Stimulated activated CD4-positive, alpha-beta T cell treated with anti-CD3 and anti-CD28 coated beads, Interleukin-1b, Interleukin-23, amount 100 ng/mL, for 1 hour (primary cell): ENCODE results near the gene TET1.
"Not testable (repeated sequence)": the region's sequence is repeated elsewhere in the genome, so short reads cannot be mapped to it uniquely, and the experiment has no call there.

ENCODE experiments used
- DNase-seq, 2 donors: peaks; one replicate each; pipeline ENCODE4 v3.0.0-alpha.2; 2020; ENCODE audit warnings: low read depth in 2 of 2

The TET1 gene

DNA sequence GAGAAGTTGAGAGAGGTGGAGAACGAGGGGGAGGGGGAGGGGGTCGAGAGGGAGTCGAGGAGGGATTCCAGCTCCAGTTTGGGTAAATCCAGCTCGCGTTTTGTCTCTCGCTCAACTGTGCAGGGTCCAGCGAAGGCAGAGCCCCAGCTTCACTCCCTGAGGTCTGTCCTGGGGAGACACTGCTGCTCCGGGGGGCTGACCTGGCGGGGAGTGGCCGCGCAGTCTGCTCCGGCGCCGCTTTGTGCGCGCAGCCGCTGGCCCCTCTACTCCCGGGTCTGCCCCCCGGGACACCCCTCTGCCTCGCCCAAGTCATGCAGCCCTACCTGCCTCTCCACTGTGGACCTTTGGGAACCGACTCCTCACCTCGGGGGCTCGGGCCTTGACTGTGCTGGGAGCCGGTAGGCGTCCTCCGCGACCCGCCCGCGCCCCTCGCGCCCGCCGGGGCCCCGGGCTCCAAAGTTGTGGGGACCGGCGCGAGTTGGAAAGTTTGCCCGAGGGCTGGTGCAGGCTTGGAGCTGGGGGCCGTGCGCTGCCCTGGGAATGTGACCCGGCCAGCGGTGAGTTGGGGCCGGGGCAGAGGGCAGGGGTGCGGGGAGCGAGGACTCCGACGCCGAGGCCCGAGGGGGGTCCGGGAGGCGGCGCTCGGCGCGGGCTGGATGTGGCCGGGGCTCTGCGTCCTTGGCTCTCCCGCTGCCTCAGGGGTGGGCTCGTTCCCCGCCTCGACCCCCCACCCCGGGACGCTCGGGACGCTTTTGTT is at the start of gene TET1:
TET1 (plus strand) TSS at position 152 of the 757 bp plus-strand sequence. CDS start 12,002 bp downstream, outside the sequence.
- no peak for DNase-seq

DNA sequence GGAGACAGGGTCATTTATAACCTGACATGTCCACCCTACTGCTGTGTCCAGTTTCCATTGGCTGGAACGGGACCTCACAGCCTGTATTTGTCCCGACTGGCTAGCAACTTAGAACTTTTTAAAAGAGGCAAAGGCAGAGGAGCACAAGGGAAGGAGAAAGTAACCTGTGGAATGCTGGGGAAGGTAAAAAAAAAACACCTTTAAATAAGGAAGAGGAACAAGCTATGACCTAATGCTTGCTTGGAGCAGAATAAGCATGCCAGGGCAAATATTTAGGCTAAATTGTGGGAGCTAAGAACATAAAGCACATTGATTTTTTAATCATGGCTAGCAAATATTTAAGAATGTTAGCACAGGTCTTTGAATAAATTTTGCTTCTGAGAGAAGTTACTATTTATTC is 43.9 kb upstream of the TET1 start:
- DNase-seq = not testable (repeated sequence)

DNA sequence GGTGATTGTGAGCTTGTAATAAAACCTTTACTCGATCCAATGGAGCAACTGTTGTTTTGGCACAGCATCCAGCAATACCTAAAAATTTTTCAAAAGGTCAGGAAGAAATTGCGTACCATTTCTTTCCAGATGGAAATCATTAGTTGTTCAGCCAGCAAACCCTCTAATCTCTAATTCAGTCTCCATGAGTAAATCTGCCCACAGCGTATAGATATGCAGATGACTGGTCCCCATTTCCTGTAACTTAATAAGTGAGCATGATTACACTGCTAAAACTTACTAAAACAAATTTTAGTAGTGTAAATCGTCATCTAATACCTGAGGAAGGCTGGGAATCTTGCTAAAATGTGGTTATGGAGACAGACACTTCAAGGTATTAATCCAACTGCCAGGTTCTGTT is 43.4 kb upstream of the TET1 start:
- DNase-seq = no peak

DNA sequence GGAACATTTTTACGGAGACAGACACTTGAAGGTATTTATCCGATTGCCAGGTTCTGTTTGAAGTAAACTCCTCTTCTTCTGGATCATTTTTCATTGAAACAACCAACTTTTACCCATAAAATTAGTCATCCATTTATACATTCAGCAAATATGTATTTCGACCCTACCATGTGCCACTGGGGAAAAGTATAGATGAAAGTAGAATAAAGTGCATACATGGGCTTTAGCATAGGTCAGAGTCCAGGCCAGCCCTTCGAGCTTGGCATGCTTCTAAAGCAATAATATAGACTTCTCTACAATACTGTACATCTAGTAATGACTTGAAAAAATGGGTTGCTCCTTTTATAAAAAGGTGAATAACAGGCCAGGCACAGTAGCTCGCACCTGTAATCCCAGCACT is 42.9 kb upstream of the TET1 start:
- no peak for DNase-seq

DNA sequence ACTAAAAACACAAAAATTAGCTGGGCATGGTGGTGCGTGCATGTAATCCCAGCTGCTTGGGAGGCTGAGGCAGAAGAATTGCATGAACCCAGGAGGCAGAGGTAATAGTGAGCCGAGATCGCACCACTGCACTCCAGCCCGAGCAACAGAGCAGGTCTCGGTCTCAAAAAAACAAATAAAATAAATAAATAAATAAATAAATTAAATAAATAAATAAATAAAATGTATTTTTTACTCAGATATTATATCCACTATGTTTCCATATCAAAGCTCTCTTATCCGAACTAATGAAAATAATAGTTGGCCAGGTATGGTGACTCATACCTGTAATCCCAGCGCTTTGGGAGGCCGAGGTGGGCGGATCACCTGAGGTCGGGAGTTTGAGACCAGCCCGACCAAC is 41.5 kb upstream of the TET1 start:
- DNase-seq = not testable (repeated sequence)

DNA sequence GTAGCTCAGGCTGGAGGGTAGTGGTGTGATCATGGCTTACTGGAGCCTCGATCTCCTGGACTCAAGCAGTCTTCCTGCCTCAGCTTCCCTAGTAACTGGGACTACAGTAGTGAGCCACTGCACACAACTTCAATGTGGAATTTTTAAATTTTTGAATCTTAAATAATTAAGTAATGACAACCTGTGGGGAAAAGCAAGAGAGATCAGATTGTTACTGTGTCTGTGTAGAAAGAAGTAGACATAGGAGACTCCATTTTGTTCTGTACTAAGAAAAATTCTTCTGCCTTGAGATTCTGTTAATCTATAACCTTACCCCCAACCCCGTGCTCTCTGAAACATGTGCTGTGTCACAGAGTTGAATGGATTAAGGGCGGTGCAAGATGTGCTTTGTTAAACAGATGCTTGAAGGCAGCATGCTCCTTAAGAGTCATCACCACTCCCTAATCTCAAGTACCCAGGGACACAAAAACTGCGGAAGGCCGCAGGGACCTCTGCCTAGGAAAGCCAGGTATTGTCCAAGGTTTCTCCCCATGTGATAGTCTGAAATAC is 34.6 kb upstream of the TET1 start:
- DNase-seq = not testable (repeated sequence)

DNA sequence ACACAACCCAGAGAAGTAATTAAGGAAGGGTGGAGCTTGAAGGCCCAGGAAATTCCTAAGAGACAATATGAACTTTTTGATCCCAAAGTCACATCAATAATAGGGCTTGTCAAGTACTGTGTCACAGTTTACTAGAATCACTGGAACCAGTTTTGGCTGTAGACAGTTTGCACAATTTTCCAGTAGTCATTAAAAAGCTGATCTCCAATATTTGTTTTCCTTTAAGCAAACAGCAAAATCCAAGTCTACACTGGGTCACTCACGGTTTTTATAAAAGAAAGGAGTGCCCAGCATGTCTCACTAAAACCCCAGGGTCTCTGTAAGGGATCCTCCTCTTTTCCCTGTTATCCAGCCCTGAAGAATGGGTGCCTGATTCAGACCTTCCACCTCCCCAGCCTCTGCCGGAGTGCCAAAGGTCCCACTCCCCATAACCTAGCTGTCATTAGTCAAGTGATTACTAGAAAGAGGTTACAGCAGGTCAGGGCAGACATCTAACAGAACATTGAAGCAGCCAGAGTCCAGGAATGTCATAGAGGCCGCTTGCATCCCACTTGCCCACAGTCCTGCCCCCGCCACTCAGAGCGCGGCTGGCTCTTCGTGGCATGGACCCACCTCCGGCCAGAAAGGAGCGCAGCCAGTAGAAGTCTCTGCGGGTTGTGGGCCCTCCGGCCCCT is 33.4 kb upstream of the TET1 start:
- DNase-seq = no peak

DNA sequence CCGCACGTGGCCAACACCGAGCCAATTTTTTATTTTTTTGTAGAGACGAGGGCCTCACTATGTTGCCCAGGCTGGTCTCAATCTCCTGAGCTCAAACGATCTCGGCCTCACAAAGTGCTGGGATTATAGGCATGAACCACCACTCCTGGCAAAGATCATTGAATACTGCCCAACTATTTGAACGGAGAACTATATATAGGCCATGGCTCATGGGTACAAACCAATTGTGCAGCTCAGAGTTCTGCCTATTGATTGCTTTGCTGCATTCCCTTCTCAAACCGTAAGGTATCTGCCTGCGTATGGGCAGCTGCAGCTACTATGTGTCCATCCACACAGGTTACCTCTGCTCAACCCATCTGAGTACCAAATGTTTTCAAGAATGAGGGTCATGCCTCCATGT is 23.2 kb upstream of the TET1 start:
- no peak for DNase-seq

DNA sequence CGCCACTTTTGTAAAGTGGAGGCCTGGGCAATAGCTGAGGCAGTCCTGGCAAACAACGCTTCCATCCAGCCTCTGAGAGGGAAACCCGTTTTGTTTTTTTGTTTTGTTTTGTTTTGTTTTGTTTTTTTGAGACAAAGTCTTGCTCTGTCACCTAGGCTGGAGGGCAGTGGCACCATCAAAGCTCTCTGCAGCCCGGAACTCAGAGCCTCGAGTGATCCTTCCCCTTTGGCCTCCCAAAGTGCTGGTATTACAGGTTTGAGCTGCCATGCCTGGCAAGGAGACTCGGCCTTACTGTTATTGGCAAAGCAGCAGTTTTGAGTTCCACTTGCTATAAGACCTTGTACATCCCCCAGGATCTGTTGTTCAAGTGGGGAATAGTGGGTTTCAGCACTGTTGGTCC is 22.3 kb upstream of the TET1 start:
- DNase-seq = no peak

DNA sequence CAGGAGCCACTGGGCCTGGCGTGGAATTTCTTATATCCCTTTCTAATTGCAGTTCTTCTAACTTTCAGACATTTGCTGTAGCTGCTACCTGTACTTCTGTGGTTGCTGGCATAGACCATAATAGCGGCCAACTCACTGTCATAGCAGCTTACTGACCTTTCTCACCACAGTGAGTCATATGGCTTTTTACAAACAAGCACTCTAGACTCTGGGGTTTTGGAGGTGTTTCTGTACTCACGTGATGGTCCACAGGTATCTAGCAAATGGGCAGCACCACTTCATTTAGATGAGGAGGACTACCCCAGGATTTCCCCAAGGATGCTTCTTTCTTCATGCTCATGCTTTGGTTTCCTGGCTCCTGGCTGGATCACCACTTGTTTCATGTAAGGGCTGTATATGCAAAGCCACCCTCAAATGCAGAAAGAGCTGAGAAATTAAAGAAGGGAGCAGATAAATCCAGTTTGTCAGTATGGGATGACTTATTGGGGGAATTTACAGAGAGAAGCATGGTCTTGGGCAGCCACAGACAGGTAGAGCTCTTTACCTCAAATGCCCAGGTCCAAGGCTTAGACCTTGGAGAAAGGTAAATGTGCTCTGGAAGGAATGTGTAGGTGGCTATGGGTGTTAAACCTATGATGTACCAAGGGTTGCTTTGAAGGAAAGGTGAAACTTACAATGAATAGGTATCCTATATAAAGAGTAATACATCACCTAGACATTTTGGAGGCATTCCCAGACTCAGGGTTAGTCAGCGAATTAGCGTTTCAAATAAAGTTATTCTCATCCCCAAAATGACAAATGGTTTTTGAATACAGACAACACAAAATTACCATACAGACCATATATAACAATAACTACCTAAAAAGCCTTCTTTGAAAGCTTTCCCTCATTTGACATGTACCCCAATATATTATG is 16.9 kb upstream of the TET1 start:
- no peak for DNase-seq

DNA sequence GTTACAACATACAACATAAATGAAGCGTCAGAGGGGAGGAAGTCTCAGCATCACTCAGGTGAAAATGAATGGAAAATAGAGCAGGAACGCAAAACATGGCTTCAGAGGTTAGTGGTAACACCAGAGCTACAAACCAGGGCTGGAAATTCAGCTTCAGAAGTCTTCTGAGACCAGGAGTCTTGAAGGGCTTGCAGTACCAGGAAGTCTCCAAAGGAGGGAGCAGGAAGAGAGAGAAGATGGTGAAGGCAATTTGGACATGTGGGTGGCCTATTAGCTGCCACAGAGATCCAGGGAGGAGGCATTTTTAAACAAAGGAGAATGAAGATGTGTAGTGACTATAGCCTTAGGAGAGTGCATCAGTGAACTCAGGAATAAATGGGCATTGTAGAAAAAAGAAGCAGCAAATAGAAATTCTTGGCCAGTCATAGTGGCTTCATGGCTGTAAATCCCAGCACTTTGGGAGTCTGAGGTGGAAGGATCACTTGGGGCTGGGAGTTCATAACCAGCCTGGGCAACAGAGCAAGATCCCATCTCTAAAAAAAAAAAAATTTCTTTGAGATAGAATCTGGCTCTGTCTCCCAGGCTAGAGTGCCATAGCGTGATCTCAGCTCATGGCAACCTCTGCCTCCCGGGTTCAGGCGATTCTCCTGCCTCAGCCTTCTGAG is 9.3 kb upstream of the TET1 start:
- no peak for DNase-seq

DNA sequence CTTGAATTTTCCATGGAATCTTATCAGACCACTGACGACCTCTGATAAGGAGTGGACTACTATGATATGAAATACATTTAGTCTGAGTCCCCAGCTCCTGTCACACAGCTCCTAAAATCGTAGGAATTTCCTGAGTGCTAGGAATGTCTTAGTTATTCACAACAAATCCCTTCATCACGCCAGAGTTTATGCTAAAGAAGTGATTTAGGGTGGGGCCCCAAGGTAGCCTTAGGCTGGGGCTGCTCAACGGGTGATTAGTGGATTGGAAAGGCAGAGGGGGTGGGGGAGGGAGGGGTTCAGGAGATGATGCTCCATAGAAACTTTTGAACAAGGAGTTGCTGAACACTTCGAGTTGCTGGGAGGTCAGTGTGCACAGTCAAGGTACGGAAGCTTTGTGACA is 7.0 kb upstream of the TET1 start:
- no peak for DNase-seq

DNA sequence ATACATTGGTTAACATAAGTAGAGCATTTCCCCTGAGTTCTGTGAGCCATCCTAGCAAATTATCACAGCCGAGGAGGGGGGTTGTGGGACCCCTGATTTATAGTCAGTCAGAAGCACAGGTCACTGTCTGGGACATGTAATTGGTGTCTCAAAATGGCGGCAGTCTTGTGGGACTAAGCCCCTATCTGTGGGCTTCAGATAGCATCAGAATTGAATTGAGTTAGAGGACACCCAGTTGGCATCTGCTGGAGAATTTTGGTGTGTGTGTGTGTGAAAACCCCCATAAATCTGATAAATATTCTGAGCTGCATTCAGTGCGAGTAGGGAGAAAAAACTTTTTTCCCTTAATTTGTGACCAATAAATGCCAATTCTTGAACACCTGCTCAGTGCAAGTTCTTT is 6.5 kb upstream of the TET1 start:
- no peak for DNase-seq

DNA sequence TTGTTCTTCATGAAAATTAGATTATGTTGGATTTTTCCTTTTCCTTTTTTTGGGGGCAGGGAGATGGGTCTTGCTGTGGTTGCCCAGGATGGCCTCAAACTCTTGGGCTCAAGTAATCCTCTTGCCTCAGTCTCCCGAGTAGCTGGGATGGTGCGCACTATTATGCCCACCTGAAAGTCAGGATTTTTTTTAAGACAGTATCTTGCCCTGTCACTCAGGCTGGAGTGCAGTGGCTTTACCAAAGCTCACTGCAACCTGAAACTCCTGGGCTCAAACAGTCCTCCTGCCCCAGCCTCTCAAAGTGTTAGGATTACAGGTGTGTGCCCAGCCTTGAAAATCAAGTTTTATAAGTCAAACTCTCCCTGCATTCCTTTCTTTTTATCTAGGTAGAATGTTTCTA is 1.7 kb upstream of the TET1 start:
- no peak for DNase-seq

DNA sequence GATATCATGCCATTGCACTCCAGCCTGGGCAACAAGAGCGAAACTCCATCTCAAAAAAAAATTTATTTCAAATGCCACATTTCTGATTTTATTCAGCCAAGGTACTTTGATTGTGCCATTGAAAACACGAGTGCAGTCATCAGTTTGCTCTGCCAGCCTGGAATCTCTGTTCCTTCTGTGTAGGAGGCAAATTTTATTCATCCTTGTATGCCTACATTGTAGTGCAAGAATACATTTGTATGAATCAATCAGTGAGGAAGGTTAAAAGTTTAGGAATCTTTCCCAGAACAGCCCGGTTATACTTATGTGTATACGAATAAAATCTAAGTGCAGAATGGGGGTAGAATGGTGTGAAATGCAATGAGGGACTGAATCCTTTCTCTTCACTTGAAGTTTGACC is 886 bp upstream of the TET1 start:
- no peak for DNase-seq

DNA sequence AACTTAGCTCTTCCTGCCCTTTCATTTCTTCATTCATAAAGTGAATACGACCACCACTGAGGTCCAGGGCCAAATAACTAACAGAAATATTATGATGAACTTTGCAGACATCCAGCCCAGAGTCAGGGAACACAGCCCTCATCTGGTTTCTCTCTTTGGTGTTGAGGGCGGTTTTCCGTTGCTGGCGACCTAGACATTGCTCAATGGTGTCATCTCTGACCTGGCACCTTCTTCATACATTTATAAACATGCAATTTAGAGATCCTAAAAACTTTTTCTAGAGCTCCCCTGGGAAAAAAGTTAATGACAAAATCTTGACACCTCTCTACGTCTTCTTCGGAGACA is 324 bp upstream of the TET1 start:
- DNase-seq = no peak

DNA sequence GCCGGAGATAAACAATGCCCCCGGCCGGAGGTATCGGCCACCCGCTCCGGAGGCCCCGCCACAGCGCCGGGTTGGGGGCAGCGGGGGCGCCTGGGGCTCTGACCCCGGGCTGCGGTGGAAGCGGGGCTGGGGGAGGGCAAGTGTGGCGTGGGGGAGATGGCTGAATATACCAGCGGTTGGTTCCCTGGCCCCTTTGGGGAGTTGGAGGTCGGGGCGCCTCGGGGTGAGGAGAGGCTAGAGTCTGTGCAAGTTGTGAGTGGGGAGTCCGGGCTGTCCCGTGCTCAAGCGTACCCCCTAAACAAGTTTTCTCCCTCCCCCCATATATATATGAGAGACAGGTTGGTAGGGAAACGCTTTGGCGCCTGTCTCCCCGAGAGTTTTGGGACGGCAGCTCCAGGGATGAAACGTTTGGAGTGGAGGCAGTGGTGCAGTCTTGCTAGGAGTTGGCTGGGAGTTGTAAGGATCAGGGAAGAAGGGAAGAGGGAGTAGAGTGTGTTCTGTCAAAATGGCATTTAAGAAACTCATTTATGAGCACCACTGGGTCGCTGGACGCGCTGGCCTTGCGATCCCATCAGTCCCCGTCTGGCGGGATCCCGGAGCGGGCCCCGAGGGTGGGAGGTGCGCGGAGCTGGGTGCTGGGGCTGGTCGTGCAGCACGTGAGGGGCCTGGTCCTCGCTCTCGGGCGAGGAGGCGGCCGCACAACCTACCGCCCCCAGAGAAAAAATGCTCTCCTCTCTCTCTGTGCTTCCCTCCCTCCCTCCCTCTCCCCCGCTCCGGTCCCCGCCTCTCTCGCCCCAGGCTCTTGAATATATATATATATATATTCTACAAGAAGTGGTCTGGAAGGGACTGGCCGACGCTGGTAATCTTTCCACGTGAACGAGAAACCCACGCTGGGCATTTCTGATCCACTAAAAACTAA is 1.1 kb downstream of the TET1 start:
- no peak for DNase-seq

DNA sequence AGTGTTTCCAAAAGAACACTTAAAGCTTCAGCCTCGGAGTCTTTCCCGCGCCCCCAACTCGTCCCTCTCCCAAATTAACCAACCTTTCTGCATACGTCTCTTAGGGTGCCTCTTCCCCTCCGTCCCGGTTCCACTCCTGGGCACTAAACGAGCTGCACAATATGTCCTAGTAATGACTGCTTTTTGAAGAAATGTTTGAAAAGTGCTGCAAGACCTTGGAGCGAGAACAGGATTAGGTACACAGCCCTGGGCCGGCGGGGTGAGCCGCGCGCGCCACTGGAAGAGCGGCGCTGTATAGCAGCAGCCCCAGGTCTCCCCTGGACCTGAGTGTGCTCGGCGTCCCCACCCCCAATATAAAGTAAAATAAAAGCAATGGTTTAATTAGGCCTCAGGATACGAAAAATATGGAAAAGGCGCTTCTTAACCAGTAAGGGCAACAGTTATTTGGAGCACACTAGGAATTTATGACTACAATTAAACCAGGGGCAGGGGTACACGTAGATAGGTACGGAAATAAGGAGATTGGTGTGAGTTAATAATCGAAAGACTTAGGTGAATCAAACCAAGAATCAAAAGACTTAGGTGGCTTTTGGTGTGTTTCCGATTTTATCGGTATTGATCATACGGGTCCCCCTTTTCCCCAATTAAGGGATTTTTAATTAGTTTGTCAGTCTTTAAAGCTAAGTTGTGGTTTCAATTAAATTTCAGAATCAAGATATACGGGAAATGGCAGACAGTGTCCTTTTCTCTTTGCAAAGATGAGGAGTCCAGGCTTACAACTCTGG is 1.9 kb downstream of the TET1 start:
- no peak for DNase-seq

DNA sequence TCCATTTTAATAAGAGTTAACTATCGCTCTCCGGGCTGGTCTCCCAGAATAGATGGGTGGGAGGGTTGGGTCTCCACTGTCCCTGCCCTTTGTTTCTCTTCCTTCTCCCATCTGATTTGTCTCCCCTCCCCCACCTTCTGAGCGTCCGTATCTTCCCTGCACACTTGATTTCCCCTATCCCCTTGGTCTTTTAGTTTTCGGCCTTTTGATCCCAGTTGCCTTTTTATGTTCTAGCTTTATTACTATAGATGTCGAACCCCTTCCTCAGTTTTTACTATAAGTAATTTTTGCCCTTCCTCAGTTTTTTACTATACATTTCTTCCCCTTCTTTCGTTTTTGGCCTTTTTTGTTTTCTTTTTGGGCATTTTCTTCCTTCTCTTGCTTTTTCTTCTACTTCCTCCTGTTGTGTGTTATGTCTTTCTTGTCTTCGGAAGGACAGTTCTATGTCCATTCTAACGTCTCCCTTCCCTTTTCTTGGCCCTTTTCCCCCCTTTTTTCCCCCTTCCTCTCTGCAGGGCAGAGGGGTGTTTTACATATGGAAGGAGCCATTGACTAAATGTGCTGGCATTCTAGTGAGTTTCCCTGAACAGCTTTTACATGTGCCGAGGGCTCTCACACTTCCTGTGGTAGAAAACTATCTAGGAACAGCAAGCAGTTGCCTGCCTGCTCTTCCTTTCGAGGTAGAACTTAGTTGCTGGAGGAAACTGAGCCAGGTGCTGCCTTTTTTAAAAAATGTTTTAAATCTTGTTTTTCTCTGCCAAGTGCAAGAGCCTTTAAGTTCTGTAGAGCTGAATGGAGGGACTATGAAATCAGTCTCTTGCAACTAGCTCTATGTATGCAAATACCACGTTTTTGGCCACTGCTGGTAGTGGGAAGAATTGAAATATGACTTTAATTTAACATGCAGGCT is 2.8 kb downstream of the TET1 start:
- DNase-seq = no peak
